Endothelial cell of umbilical vein (primary cell): ENCODE data around the gene HMGCS2.

Experiments
- MYC ChIP-seq: IDR thresholded peaks from one replicate; pipeline ENCODE4 v1.6.1; 2011; ENCODE audit warnings: mild to moderate bottlenecking, low read depth, low read length
- POLR2A ChIP-seq: IDR thresholded peaks from 2 replicates; pipeline ENCODE4 v1.6.1; 2012; ENCODE audit warnings: low read depth, mild to moderate bottlenecking, control low read depth, low read length

DNA sequence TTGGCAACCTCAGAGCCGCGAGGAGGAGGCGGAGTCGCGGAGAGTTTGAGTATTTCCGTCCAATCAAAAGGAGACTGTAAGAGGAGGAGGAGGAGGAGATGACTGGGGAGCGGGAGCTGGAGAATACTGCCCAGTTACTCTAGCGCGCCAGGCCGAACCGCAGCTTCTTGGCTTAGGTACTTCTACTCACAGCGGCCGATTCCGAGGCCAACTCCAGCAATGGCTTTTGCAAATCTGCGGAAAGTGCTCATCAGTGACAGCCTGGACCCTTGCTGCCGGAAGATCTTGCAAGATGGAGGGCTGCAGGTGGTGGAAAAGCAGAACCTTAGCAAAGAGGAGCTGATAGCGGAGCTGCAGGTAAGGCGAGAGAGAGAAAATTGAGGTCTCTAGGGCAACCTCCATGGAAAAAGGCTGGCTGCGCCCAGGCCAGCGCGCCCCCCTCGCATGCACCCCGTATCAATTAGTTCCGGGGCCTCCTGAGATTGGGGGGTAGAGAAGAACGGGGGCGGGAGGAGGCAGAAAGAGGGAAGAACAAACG lies 56.8 kb downstream of the HMGCS2 start, which contains the start of gene PHGDH:
- TF ChIP-seq MYC (no peak), POLR2A (peak; percentile 28)
